Fibroblast of skin of left quadriceps (primary cell): Measurements from ENCODE around the gene ZNF213.
"Not testable (repeated sequence)": the region's sequence is repeated elsewhere in the genome, so short reads cannot be mapped to it uniquely, and the experiment has no call there.

Experiments
- DNase-seq, 2 experiments: peaks; one replicate each; pipeline ENCODE4 v3.0.0-alpha.2; 2013; ENCODE audit warnings: low read depth in 2 of 2

ZNF213 gene

GRCh38 chr16:3129137-3130131 lies 5.4 kb upstream of the ZNF213 start:
- DNase-seq = peak; percentile 56 to 59

- DNase-seq = no peak
Measured at GRCh38 chr16:3131755-3132377, 3.0 kb upstream of the ZNF213 start.

GRCh38 chr16:3133844-3134243 lies 985 bp upstream of the ZNF213 start:
- DNase-seq = no peak

- DNase-seq = no peak
Measured at GRCh38 chr16:3135126-3135715, 392 bp downstream of the ZNF213 start.

- no peak for DNase-seq
Measured at GRCh38 chr16:3137267-3137666, 2.4 kb downstream of the ZNF213 start.

GRCh38 chr16:3138342-3138741 lies 3.5 kb downstream of the ZNF213 start:
- no peak for DNase-seq

GRCh38 chr16:3138823-3139426 lies 4.1 kb downstream of the ZNF213 start:
- no peak for DNase-seq

- not testable (repeated sequence) for DNase-seq
Measured at GRCh38 chr16:3139561-3139960, 4.7 kb downstream of the ZNF213 start.

- no peak for DNase-seq
Measured at GRCh38 chr16:3140603-3141427, 6.0 kb downstream of the ZNF213 start.

- DNase-seq = no peak
Measured at GRCh38 chr16:3141781-3142311, 7.0 kb downstream of the ZNF213 start.

- DNase-seq = no peak
Measured at GRCh38 chr16:3142327-3142726, 7.5 kb downstream of the ZNF213 start.

- no peak for DNase-seq
Measured at GRCh38 chr16:3142770-3143169, 7.9 kb downstream of the ZNF213 start.

GRCh38 chr16:3143189-3143588 lies 8.4 kb downstream of the ZNF213 start:
- DNase-seq = no peak

GRCh38 chr16:3143598-3144320 lies 8.9 kb downstream of the ZNF213 start:
- no peak for DNase-seq

GRCh38 chr16:3144321-3144983 lies 9.6 kb downstream of the ZNF213 start:
- DNase-seq = no peak

- no peak for DNase-seq
Measured at GRCh38 chr16:3145151-3145550, 10.3 kb downstream of the ZNF213 start.

GRCh38 chr16:3145660-3146059 lies 10.8 kb downstream of the ZNF213 start:
- no peak for DNase-seq

GRCh38 chr16:3147046-3147756 lies 12.4 kb downstream of the ZNF213 start:
- DNase-seq = no peak

GRCh38 chr16:3147757-3148104 lies 12.9 kb downstream of the ZNF213 start:
- no peak for DNase-seq
